Cardiac fibroblast (primary cell): ENCODE results near the gene CTRL.

ENCODE experiments used
- DNase-seq, 2 donors: peaks; one replicate each; pipeline versions ENCODE4 v3.0.0 to v3.0.0-alpha.2; 2010; ENCODE audit warnings: low read depth in 2 of 2
- H3K4me3 ChIP-seq, 2 donors: replicated peaks in 1 of 2; 1 replicate in 1 of 2; 2 replicates in 1 of 2; pipeline ENCODE4 v1.5.1; 2011; ENCODE audit warnings: low read depth in 2 of 2, low read length in 2 of 2, mild to moderate bottlenecking in 2 of 2, moderate library complexity in 1 of 2
- CTCF ChIP-seq: IDR thresholded peaks from one replicate; pipeline ENCODE4 v1.5.1; 2011; ENCODE audit warnings: low read depth, mild to moderate bottlenecking, low read length, inconsistent platforms

CTRL gene

GRCh38 chr16:67914758-67915495 lies 16.7 kb downstream of the CTRL start:
- TF ChIP-seq CTCF, result no peak

GRCh38 chr16:67910158-67910557 lies 21.5 kb downstream of the CTRL start:
- DNase-seq, result peak; percentile 39 to 72
- no peak overlapping the region for H3K4me3 ChIP-seq
- TF ChIP-seq CTCF, result no peak

More at GRCh38 chr16:67914758-67915495, 16.7 kb downstream of the CTRL start:
- no peak overlapping the region for H3K4me3 ChIP-seq
- no peak for DNase-seq

GRCh38 chr16:67909056-67909742 lies 22.5 kb downstream of the CTRL start:
- H3K4me3 ChIP-seq, result no peak overlapping the region
- DNase-seq, result no peak
- TF ChIP-seq CTCF, result no peak

- DNase-seq, result no peak
- H3K4me3 ChIP-seq, result no peak overlapping the region
- no peak for TF ChIP-seq CTCF
Observed at GRCh38 chr16:67907397-67908180, 24.1 kb downstream of the CTRL start.

GRCh38 chr16:67902831-67903230 lies 28.8 kb downstream of the CTRL start:
- no peak overlapping the region for H3K4me3 ChIP-seq
- TF ChIP-seq CTCF, result no peak
- no peak for DNase-seq

- TF ChIP-seq CTCF, result no peak
Observed at GRCh38 chr16:67901734-67902133, 29.9 kb downstream of the CTRL start.

More at GRCh38 chr16:67901734-67902133, 29.9 kb downstream of the CTRL start:
- no peak for DNase-seq
- H3K4me3 ChIP-seq, result no peak overlapping the region
